Astrocyte (in vitro differentiated cells and primary cell): ENCODE results near the gene TTL. TPM values are rescaled to one million over a fixed set of nuclear protein-coding genes. Genes with fewer than 3 reads are reported as not detected.
A peak's percentile ranks its signal among the peaks of the same experiment; 100 is the strongest.
"Not testable (repeated sequence)": the region's sequence is repeated elsewhere in the genome, so short reads cannot be mapped to it uniquely, and the experiment has no call there.

Source experiments
- DNase-seq: peaks from one replicate; pipeline ENCODE4 v3.0.0-alpha.2; 2010; ENCODE audit warnings: low read depth
- FAIRE-seq: peaks from 2 replicates; lab custom pipeline; 2011; peaks lifted over from hg19 to GRCh38; lab: Jason Lieb, UNC
- H2AFZ ChIP-seq: 2 replicates; pipeline ENCODE4 v1.6.0; 2012; ENCODE audit warnings: low read depth, low read length, inconsistent platforms
- H3K27ac ChIP-seq: 2 replicates; pipeline ENCODE4 v1.5.1; 2011; ENCODE audit warnings: low read depth, low read length, inconsistent platforms
- H3K27me3 ChIP-seq: 2 replicates; pipeline ENCODE4 v1.6.0; 2011; ENCODE audit warnings: low read length, inconsistent platforms; ENCODE audit not compliant: insufficient read depth
- H3K36me3 ChIP-seq: 2 replicates; pipeline ENCODE4 v1.5.1; 2011; ENCODE audit warnings: low read length, inconsistent platforms; ENCODE audit not compliant: insufficient read depth
- H3K4me1 ChIP-seq: 2 replicates; pipeline ENCODE4 v1.5.1; 2011; ENCODE audit warnings: low read length, inconsistent platforms; ENCODE audit not compliant: insufficient read depth
- H3K4me2 ChIP-seq: 2 replicates; pipeline ENCODE4 v1.6.0; 2012; ENCODE audit warnings: low read length, inconsistent platforms
- H3K4me3 ChIP-seq: 2 replicates; pipeline ENCODE4 v1.5.1; 2011; ENCODE audit warnings: low read depth, mild to moderate bottlenecking, low read length, inconsistent platforms; ENCODE audit not compliant: insufficient read depth
- H3K79me2 ChIP-seq: 2 replicates; pipeline ENCODE4 v1.6.0; 2012; ENCODE audit warnings: mild to moderate bottlenecking, low read length, inconsistent platforms; ENCODE audit not compliant: insufficient read depth
- H3K9ac ChIP-seq: 2 replicates; pipeline ENCODE4 v1.6.0; 2012; ENCODE audit warnings: mild to moderate bottlenecking, low read length, inconsistent platforms
- H3K9me3 ChIP-seq: 2 replicates; pipeline ENCODE4 v1.5.1; 2012; ENCODE audit warnings: low read depth, mild to moderate bottlenecking, low read length, inconsistent platforms; ENCODE audit not compliant: insufficient read depth
- H4K20me1 ChIP-seq: 2 replicates; pipeline ENCODE4 v1.6.0; 2012; ENCODE audit warnings: low read length, inconsistent platforms; ENCODE audit not compliant: insufficient read depth
- H3K27ac Mint-ChIP-seq: one replicate; pipeline ENCODE4 v1.8.0; 2021; ENCODE audit warnings: mild to moderate bottlenecking, mixed read lengths; ENCODE audit not compliant: unreplicated experiment
- H3K27me3 Mint-ChIP-seq: one replicate; pipeline ENCODE4 v1.8.0; 2021; ENCODE audit warnings: low read depth, mixed read lengths; ENCODE audit not compliant: unreplicated experiment
- H3K36me3 Mint-ChIP-seq: one replicate; pipeline ENCODE4 v1.8.0; 2021; ENCODE audit warnings: low read depth, mixed read lengths; ENCODE audit not compliant: unreplicated experiment
- H3K4me1 Mint-ChIP-seq: one replicate; pipeline ENCODE4 v1.8.0; 2021; ENCODE audit warnings: low read depth, mixed read lengths; ENCODE audit not compliant: unreplicated experiment
- H3K4me3 Mint-ChIP-seq: one replicate; pipeline ENCODE4 v1.8.0; 2021; ENCODE audit warnings: mild to moderate bottlenecking, moderate library complexity, mixed read lengths; ENCODE audit not compliant: unreplicated experiment
- H3K9me3 Mint-ChIP-seq: one replicate; pipeline ENCODE4 v1.8.0; 2021; ENCODE audit warnings: mild to moderate bottlenecking, mixed read lengths; ENCODE audit not compliant: unreplicated experiment
- CTCF ChIP-seq: IDR thresholded peaks from 2 replicates; pipeline ENCODE4 v1.5.1; 2011; ENCODE audit warnings: low read depth, mild to moderate bottlenecking, inconsistent platforms, low read length, moderate library complexity; ENCODE audit not compliant: insufficient read depth
- EZH2 ChIP-seq: IDR thresholded peaks from 2 replicates; pipeline ENCODE4 v1.6.1; 2012; ENCODE audit warnings: mild to moderate bottlenecking, low read length, inconsistent platforms; ENCODE audit not compliant: insufficient read depth
- total RNA-seq: library from RNA; stranded (reverse); gene quantifications from 2 replicates; pipeline ENCODE4 v1.2.1, GENCODE V29; 2021

The TTL gene
- total RNA-seq, 1 donor from 2014 or later, result 58.1 TPM

- no peak overlapping the region for H3K4me3 ChIP-seq
- H3K4me1 ChIP-seq, result no peaks in the 10 kb centered on the region
- H2AFZ ChIP-seq, result no peak overlapping the region
- Mint-ChIP-seq H3K36me3 (peaks cover 8% of the 10 kb centered on the region), H3K4me3 (no peak overlapping the region), H3K27me3 (no peaks in the 10 kb centered on the region), H3K4me1 (no peaks in the 10 kb centered on the region), H3K9me3 (no peaks in the 10 kb centered on the region), H3K27ac (no peak overlapping the region)
- TF ChIP-seq CTCF (no peak), EZH2 (no peak)
- no peaks in the 10 kb centered on the region for H3K9me3 ChIP-seq
- no peaks in the 10 kb centered on the region for H3K27me3 ChIP-seq
- H4K20me1 ChIP-seq, result peaks cover 18% of the 10 kb centered on the region
- peaks cover 43% of the 10 kb centered on the region for H3K79me2 ChIP-seq
- FAIRE-seq (no peak), DNase-seq (peak; percentile 37)
- H3K27ac ChIP-seq, result no peak overlapping the region
- H3K9ac ChIP-seq, result no peak overlapping the region
- H3K4me2 ChIP-seq, result no peak overlapping the region
- peaks cover 41% of the 10 kb centered on the region for H3K36me3 ChIP-seq
Observed at GRCh38 chr2:112547333-112547732, 65.4 kb downstream of the TTL start.

GRCh38 chr2:112548980-112549379 lies 67.0 kb downstream of the TTL start:
- H3K27ac ChIP-seq, result no peak overlapping the region
- H3K27ac Mint-ChIP-seq, result no peak overlapping the region
- H3K9me3 Mint-ChIP-seq, result no peaks in the 10 kb centered on the region
- TF ChIP-seq CTCF, result no peak
- no peak overlapping the region for H3K4me3 ChIP-seq
- FAIRE-seq (no peak), DNase-seq (no peak)
- peaks cover 27% of the 10 kb centered on the region for H3K79me2 ChIP-seq
- no peaks in the 10 kb centered on the region for H3K27me3 ChIP-seq
- H3K4me2 ChIP-seq, result no peak overlapping the region
- peaks cover 8% of the 10 kb centered on the region for H4K20me1 ChIP-seq
- H3K36me3 ChIP-seq, result peaks cover 53% of the 10 kb centered on the region
- H3K9ac ChIP-seq, result no peak overlapping the region
- no peak overlapping the region for H2AFZ ChIP-seq
- no peaks in the 10 kb centered on the region for H3K4me1 ChIP-seq
- no peaks in the 10 kb centered on the region for H3K27me3 Mint-ChIP-seq
- no peak overlapping the region for H3K4me3 Mint-ChIP-seq
- peaks cover 8% of the 10 kb centered on the region for H3K36me3 Mint-ChIP-seq
- H3K4me1 Mint-ChIP-seq, result no peaks in the 10 kb centered on the region
- no peaks in the 10 kb centered on the region for H3K9me3 ChIP-seq

- no peaks in the 10 kb centered on the region for H3K9me3 Mint-ChIP-seq
- no peak overlapping the region for H3K4me2 ChIP-seq
- H3K9me3 ChIP-seq, result no peaks in the 10 kb centered on the region
Observed at GRCh38 chr2:112566104-112566503, 84.1 kb downstream of the TTL start.

GRCh38 chr2:112566508-112566907 lies 84.6 kb downstream of the TTL start:
- H3K36me3 ChIP-seq, result peaks cover 32% of the 10 kb centered on the region

More at GRCh38 chr2:112566104-112566503, 84.1 kb downstream of the TTL start:
- H3K4me3 ChIP-seq, result no peak overlapping the region
- H4K20me1 ChIP-seq, result no peaks in the 10 kb centered on the region
- H3K9ac ChIP-seq, result no peak overlapping the region
- no peak overlapping the region for H3K4me3 Mint-ChIP-seq
- FAIRE-seq (no peak), DNase-seq (no peak)
- H3K36me3 Mint-ChIP-seq, result peaks cover 23% of the 10 kb centered on the region
- H3K4me1 ChIP-seq, result no peaks in the 10 kb centered on the region
- H3K4me1 Mint-ChIP-seq, result no peaks in the 10 kb centered on the region
- H3K27me3 Mint-ChIP-seq, result no peaks in the 10 kb centered on the region
- TF ChIP-seq EZH2, result no peak
- no peak for TF ChIP-seq CTCF
- peaks cover 30% of the 10 kb centered on the region for H3K36me3 ChIP-seq
- no peaks in the 10 kb centered on the region for H3K27me3 ChIP-seq
- H3K27ac Mint-ChIP-seq, result no peak overlapping the region
- H2AFZ ChIP-seq, result no peak overlapping the region
- no peaks in the 10 kb centered on the region for H3K79me2 ChIP-seq
- no peak overlapping the region for H3K27ac ChIP-seq

More at GRCh38 chr2:112566508-112566907, 84.6 kb downstream of the TTL start:
- H3K27ac ChIP-seq, H4K20me1 ChIP-seq, H3K4me3 Mint-ChIP-seq, H3K4me1 ChIP-seq, H3K9me3 Mint-ChIP-seq, DNase-seq, H2AFZ ChIP-seq, H3K4me1 Mint-ChIP-seq, H3K9me3 ChIP-seq, H3K4me2 ChIP-seq, H3K27me3 Mint-ChIP-seq, FAIRE-seq, H3K27ac Mint-ChIP-seq, H3K9ac ChIP-seq, H3K79me2 ChIP-seq, H3K4me3 ChIP-seq, H3K27me3 ChIP-seq: not testable (repeated sequence)
- H3K36me3 Mint-ChIP-seq, result peaks cover 20% of the 10 kb centered on the region
